Muscle layer of colon (tissue), 2 donors: ENCODE results near the gene CCDC33.

Experiments used
- H3K27ac ChIP-seq: one replicate; pipeline ENCODE4 v1.7.0; 2013; ENCODE audit warnings: low read depth, mild to moderate bottlenecking, low read length, moderate library complexity
- H3K27me3 ChIP-seq, 2 donors: one replicate each; pipeline ENCODE4 v1.7.0; 2013; ENCODE audit warnings: low read length in 2 of 2, mild to moderate bottlenecking in 2 of 2; ENCODE audit not compliant: insufficient read depth in 2 of 2, control insufficient read depth in 1 of 2
- H3K36me3 ChIP-seq: one replicate; pipeline ENCODE4 v1.7.0; 2013; ENCODE audit warnings: mild to moderate bottlenecking, low read length; ENCODE audit not compliant: insufficient read depth
- H3K4me1 ChIP-seq: one replicate; pipeline ENCODE4 v1.7.0; 2013; ENCODE audit warnings: mild to moderate bottlenecking, low read length; ENCODE audit not compliant: insufficient read depth
- H3K4me3 ChIP-seq, 2 donors: one replicate each; pipeline ENCODE4 v1.7.0; 2013; ENCODE audit warnings: low read length in 2 of 2, low read depth in 1 of 2, mild to moderate bottlenecking in 1 of 2, moderate library complexity in 1 of 2
- H3K9ac ChIP-seq: one replicate; pipeline ENCODE4 v1.7.0; 2013; ENCODE audit warnings: low read length
- H3K9me3 ChIP-seq: one replicate; pipeline ENCODE4 v1.7.0; 2013; ENCODE audit warnings: mild to moderate bottlenecking, low read length
- donor health status: abdominal sarcoma.
- donor health status: Adenocarcinoma of cecum.

The CCDC33 gene

GRCh38 chr15:74234598-74234875 lies 1.6 kb upstream of the CCDC33 start:
- H3K36me3 ChIP-seq = no peaks in the 10 kb centered on the region

GRCh38 chr15:74239051-74239705 lies 3.1 kb downstream of the CCDC33 start:
- Histone ChIP-seq H3K36me3 (no peaks in the 10 kb centered on the region), H3K9me3 (no peaks in the 10 kb centered on the region), H3K4me3 (no peak overlapping the region), H3K27ac (no peak overlapping the region), H3K27me3 (peaks cover 0 to 1% of the 10 kb centered on the region in 2 donors), H3K9ac (no peak overlapping the region), H3K4me1 (peaks cover 14% of the 10 kb centered on the region)

More at GRCh38 chr15:74234598-74234875, 1.6 kb upstream of the CCDC33 start:
- H3K9ac ChIP-seq = no peak overlapping the region
- H3K27me3 ChIP-seq = no peaks in the 10 kb centered on the region
- H3K27ac ChIP-seq = no peak overlapping the region
- H3K4me1 ChIP-seq = peaks cover 4% of the 10 kb centered on the region
- H3K4me3 ChIP-seq = no peak overlapping the region
- no peaks in the 10 kb centered on the region for H3K9me3 ChIP-seq

- Histone ChIP-seq H3K9me3 (no peaks in the 10 kb centered on the region), H3K36me3 (no peaks in the 10 kb centered on the region), H3K27me3 (peaks cover 0 to 9% of the 10 kb centered on the region in 2 donors), H3K4me1 (peaks cover 14% of the 10 kb centered on the region), H3K27ac (no peak overlapping the region), H3K9ac (no peak overlapping the region), H3K4me3 (no peak overlapping the region)
These were observed 4.0 kb downstream of the CCDC33 start for GRCh38 chr15:74240002-74240568.

GRCh38 chr15:74240897-74241614 lies 4.9 kb downstream of the CCDC33 start:
- H3K9me3 ChIP-seq = no peaks in the 10 kb centered on the region
- peaks cover 14% of the 10 kb centered on the region for H3K4me1 ChIP-seq
- H3K9ac ChIP-seq = no peak overlapping the region
- no peak overlapping the region for H3K4me3 ChIP-seq
- H3K27ac ChIP-seq = no peak overlapping the region
- H3K36me3 ChIP-seq = no peaks in the 10 kb centered on the region
- peaks cover 0 to 15% of the 10 kb centered on the region in 2 donors for H3K27me3 ChIP-seq

- H3K36me3 ChIP-seq = no peaks in the 10 kb centered on the region
- H3K4me3 ChIP-seq = no peak overlapping the region
- no peaks in the 10 kb centered on the region for H3K9me3 ChIP-seq
- H3K9ac ChIP-seq = no peak overlapping the region
- peaks cover 14% of the 10 kb centered on the region for H3K4me1 ChIP-seq
- H3K27ac ChIP-seq = no peak overlapping the region
- peaks cover 0 to 15% of the 10 kb centered on the region in 2 donors for H3K27me3 ChIP-seq
These were observed 6.5 kb downstream of the CCDC33 start for GRCh38 chr15:74242441-74243185.

GRCh38 chr15:74243431-74243830 lies 7.3 kb downstream of the CCDC33 start:
- H3K27ac ChIP-seq = no peak overlapping the region
- H3K27me3 ChIP-seq = peaks cover 0 to 15% of the 10 kb centered on the region in 2 donors
- H3K9me3 ChIP-seq = no peaks in the 10 kb centered on the region
- H3K36me3 ChIP-seq = no peaks in the 10 kb centered on the region
- H3K9ac ChIP-seq = no peak overlapping the region
- peaks cover 14% of the 10 kb centered on the region for H3K4me1 ChIP-seq
- H3K4me3 ChIP-seq = no peak overlapping the region

- H3K4me1 ChIP-seq = peaks cover 7% of the 10 kb centered on the region
- no peaks in the 10 kb centered on the region for H3K9me3 ChIP-seq
- no peaks in the 10 kb centered on the region for H3K36me3 ChIP-seq
- H3K27me3 ChIP-seq = peaks cover 0 to 15% of the 10 kb centered on the region in 2 donors
- H3K27ac ChIP-seq = no peak overlapping the region
- H3K4me3 ChIP-seq = no peak overlapping the region
- H3K9ac ChIP-seq = no peak overlapping the region
These were observed 8.8 kb downstream of the CCDC33 start for GRCh38 chr15:74244822-74245341.

GRCh38 chr15:74245342-74245931 lies 9.3 kb downstream of the CCDC33 start:
- Histone ChIP-seq H3K9me3 (no peaks in the 10 kb centered on the region), H3K27me3 (peaks cover 0 to 15% of the 10 kb centered on the region in 2 donors), H3K9ac (no peak overlapping the region), H3K4me3 (no peak overlapping the region), H3K27ac (no peak overlapping the region), H3K4me1 (peaks cover 1% of the 10 kb centered on the region), H3K36me3 (no peaks in the 10 kb centered on the region)

GRCh38 chr15:74250266-74250665 lies 14.1 kb downstream of the CCDC33 start:
- no peak overlapping the region for H3K9ac ChIP-seq
- no peaks in the 10 kb centered on the region for H3K9me3 ChIP-seq
- H3K27ac ChIP-seq = no peak overlapping the region
- H3K4me3 ChIP-seq = no peak overlapping the region
- H3K4me1 ChIP-seq = no peaks in the 10 kb centered on the region
- peaks cover 0 to 5% of the 10 kb centered on the region in 2 donors for H3K27me3 ChIP-seq
- H3K36me3 ChIP-seq = no peaks in the 10 kb centered on the region

GRCh38 chr15:74251131-74251811 lies 15.1 kb downstream of the CCDC33 start:
- Histone ChIP-seq H3K4me3 (no peak overlapping the region), H3K36me3 (no peaks in the 10 kb centered on the region), H3K9ac (no peak overlapping the region), H3K4me1 (no peaks in the 10 kb centered on the region), H3K27ac (no peak overlapping the region), H3K9me3 (no peaks in the 10 kb centered on the region), H3K27me3 (no peaks in the 10 kb centered on the region)
